ENCODE data around the gene KDM5C.

DNA sequence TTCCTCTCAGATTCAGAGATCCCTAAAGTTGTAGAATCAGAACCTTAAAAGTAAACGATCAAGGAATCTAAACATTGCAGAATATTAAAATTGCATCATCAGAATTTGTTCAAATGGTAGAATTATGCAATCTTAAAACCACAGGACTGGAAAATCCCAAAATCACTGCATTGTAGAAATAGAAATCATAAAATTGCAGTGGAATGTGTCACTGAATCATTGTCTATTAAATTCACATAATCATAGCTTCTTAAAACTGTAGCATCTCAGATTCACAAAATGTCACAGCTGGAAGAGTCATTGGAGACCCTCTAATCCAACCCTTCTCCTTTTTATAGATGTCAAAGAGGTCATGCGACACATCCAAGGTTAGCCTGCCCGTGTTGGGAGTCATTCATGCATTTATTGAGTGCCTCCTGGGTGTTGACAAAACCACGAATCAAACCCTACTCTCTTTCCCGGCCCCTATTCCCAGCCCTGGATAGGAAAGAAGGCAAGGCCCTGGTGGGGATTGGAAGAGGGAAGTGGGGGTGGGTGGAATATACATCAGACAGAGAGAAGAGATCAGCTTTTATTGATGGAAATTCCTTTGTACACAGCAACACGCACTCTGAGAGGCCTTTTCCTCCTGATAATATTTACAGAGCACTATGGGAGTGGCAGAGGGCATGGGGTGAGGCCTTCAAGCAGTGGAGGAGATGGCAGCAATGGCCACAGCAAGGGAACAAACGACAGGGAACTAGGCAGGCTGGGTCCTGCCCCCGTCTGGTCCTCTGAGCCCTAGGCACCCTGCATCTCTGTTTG, 41.0 kb upstream of the KDM5C start:
- TF ChIP-seq POLR2A (IDR thresholded peaks at IDR 0.05; ENCODE audit: low read depth, low read length) = no peak
- TF ChIP-seq POLR2AphosphoS5 (IDR thresholded peaks at IDR 0.05; ENCODE audit: low read depth, low read length) = no peak

All from GM12892 (cell line).